ENCODE results near the gene CREG2.
A peak's percentile ranks its signal among the peaks of the same experiment; 100 is the strongest.
"Not testable (repeated sequence)": the region's sequence is repeated elsewhere in the genome, so short reads cannot be mapped to it uniquely, and the experiment has no call there.

CREG2 gene

GRCh38 chr2:101331202-101331601 lies 56.1 kb downstream of the CREG2 start:
- H3K9me3 Mint-ChIP-seq (ENCODE audit: low read depth) = no peaks in the 10 kb centered on the region
- H3K4me3 Mint-ChIP-seq = no peak overlapping the region
- H3K4me1 Mint-ChIP-seq (ENCODE audit: low read depth) = peaks cover 23% of the 10 kb centered on the region
- peak overlapping the region; percentile 89 for H3K27ac Mint-ChIP-seq
- no peaks in the 10 kb centered on the region for H3K27me3 Mint-ChIP-seq
- H3K36me3 Mint-ChIP-seq = no peaks in the 10 kb centered on the region

- no peaks in the 10 kb centered on the region for H3K36me3 Mint-ChIP-seq
- peaks cover 23% of the 10 kb centered on the region for H3K4me1 Mint-ChIP-seq (ENCODE audit: low read depth)
- H3K27ac Mint-ChIP-seq = peak overlapping the region; percentile 89
- H3K4me3 Mint-ChIP-seq = peak overlapping the region; percentile 14
- H3K27me3 Mint-ChIP-seq = no peaks in the 10 kb centered on the region
- no peaks in the 10 kb centered on the region for H3K9me3 Mint-ChIP-seq (ENCODE audit: low read depth)
Measured at GRCh38 chr2:101330253-101330933, 56.9 kb downstream of the CREG2 start.

- Mint-ChIP-seq H3K9me3 (ENCODE audit: low read depth) (peaks cover 4% of the 10 kb centered on the region), H3K36me3 (no peaks in the 10 kb centered on the region), H3K27me3 (no peaks in the 10 kb centered on the region), H3K4me1 (ENCODE audit: low read depth) (peaks cover 27% of the 10 kb centered on the region), H3K27ac (no peak overlapping the region), H3K4me3 (peak overlapping the region; percentile 38)
Measured at GRCh38 chr2:101329026-101329425, 58.3 kb downstream of the CREG2 start.

- no peaks in the 10 kb centered on the region for H3K27me3 Mint-ChIP-seq
- H3K4me3 Mint-ChIP-seq = no peak overlapping the region
- no peaks in the 10 kb centered on the region for H3K36me3 Mint-ChIP-seq
- peaks cover 26% of the 10 kb centered on the region for H3K4me1 Mint-ChIP-seq (ENCODE audit: low read depth)
- no peak overlapping the region for H3K27ac Mint-ChIP-seq
- H3K9me3 Mint-ChIP-seq (ENCODE audit: low read depth) = peaks cover 4% of the 10 kb centered on the region
Measured at GRCh38 chr2:101328474-101329007, 58.8 kb downstream of the CREG2 start.

- Mint-ChIP-seq H3K4me3 (no peak overlapping the region), H3K9me3 (ENCODE audit: low read depth) (peaks cover 4% of the 10 kb centered on the region), H3K27ac (no peak overlapping the region), H3K27me3 (no peaks in the 10 kb centered on the region), H3K36me3 (no peaks in the 10 kb centered on the region), H3K4me1 (ENCODE audit: low read depth) (peaks cover 23% of the 10 kb centered on the region)
Measured at GRCh38 chr2:101327863-101328394, 59.4 kb downstream of the CREG2 start.

DNA sequence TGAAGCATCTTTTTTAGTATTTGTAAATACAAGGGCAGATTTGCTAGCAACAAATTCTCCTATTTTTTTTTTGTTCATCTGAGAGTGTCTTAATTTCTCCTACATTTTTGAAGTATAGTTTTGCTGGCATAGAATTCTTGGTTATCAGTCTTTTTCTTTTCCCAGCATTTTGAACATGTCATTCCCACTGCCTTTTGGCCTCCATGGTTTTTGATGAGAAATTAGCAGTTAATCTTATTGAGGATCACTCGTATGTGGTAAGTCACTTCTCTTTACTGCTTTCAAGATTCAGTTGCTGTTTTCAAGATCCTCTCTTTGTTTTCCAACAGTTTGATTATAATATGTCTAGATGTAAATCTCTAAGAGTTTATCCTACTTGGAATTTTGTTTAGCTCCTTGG lies 61.9 kb downstream of the CREG2 start:
- H3K9me3 Mint-ChIP-seq (ENCODE audit: low read depth) = peaks cover 4% of the 10 kb centered on the region
- peaks cover 12% of the 10 kb centered on the region for H3K4me1 Mint-ChIP-seq (ENCODE audit: low read depth)
- H3K27me3 Mint-ChIP-seq = no peaks in the 10 kb centered on the region
- H3K4me3 Mint-ChIP-seq = no peak overlapping the region
- no peak overlapping the region for H3K27ac Mint-ChIP-seq
- H3K36me3 Mint-ChIP-seq = no peaks in the 10 kb centered on the region

DNA sequence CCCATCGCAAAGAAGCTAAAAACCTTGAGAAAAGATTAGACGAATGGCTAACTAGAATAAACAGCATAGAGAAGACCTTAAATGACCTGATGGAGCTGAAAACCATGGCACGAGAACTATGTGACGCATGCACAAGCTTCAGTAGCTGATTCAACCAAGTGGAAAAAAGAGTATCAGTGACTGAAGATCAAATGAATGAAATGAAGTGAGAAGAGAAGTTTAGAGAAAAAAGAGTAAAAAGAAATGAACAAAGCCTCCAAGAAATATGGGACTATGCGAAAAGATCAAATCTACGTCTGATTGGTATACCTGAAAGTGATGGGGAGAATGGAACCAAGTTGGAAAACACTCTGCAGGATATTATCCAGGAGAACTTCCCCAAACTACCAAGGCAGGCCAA lies 70.7 kb downstream of the CREG2 start:
- not testable (repeated sequence) for H3K4me3 Mint-ChIP-seq, H3K27me3 Mint-ChIP-seq

GRCh38 chr2:101311696-101312017 lies 75.6 kb downstream of the CREG2 start:
- H3K4me3 Mint-ChIP-seq = peak overlapping the region; percentile 74
- no peaks in the 10 kb centered on the region for H3K9me3 Mint-ChIP-seq (ENCODE audit: low read depth)

More for the DNA sequence above, 70.7 kb downstream of the CREG2 start:
- not testable (repeated sequence) for H3K9me3 Mint-ChIP-seq (ENCODE audit: low read depth); H3K27ac Mint-ChIP-seq; H3K36me3 Mint-ChIP-seq
- H3K4me1 Mint-ChIP-seq (ENCODE audit: low read depth) = peaks cover 29% of the 10 kb centered on the region

GRCh38 chr2:101310834-101311695 lies 76.2 kb downstream of the CREG2 start:
- Mint-ChIP-seq H3K4me3 (peak overlapping the region; percentile 74), H3K4me1 (ENCODE audit: low read depth) (peaks cover 58% of the 10 kb centered on the region), H3K36me3 (no peaks in the 10 kb centered on the region), H3K27me3 (no peaks in the 10 kb centered on the region), H3K9me3 (ENCODE audit: low read depth) (no peaks in the 10 kb centered on the region), H3K27ac (peak overlapping the region; percentile 82)

More at GRCh38 chr2:101311696-101312017, 75.6 kb downstream of the CREG2 start:
- Mint-ChIP-seq H3K27me3 (no peaks in the 10 kb centered on the region), H3K36me3 (no peaks in the 10 kb centered on the region), H3K27ac (peak overlapping the region; percentile 82), H3K4me1 (ENCODE audit: low read depth) (peaks cover 59% of the 10 kb centered on the region)

- Mint-ChIP-seq H3K9me3 (ENCODE audit: low read depth) (no peaks in the 10 kb centered on the region), H3K4me1 (ENCODE audit: low read depth) (peaks cover 58% of the 10 kb centered on the region), H3K27me3 (no peaks in the 10 kb centered on the region), H3K4me3 (peak overlapping the region; percentile 74), H3K36me3 (peaks cover 3% of the 10 kb centered on the region), H3K27ac (peak overlapping the region; percentile 82)
Measured at GRCh38 chr2:101310090-101310833, 77.0 kb downstream of the CREG2 start.

DNA sequence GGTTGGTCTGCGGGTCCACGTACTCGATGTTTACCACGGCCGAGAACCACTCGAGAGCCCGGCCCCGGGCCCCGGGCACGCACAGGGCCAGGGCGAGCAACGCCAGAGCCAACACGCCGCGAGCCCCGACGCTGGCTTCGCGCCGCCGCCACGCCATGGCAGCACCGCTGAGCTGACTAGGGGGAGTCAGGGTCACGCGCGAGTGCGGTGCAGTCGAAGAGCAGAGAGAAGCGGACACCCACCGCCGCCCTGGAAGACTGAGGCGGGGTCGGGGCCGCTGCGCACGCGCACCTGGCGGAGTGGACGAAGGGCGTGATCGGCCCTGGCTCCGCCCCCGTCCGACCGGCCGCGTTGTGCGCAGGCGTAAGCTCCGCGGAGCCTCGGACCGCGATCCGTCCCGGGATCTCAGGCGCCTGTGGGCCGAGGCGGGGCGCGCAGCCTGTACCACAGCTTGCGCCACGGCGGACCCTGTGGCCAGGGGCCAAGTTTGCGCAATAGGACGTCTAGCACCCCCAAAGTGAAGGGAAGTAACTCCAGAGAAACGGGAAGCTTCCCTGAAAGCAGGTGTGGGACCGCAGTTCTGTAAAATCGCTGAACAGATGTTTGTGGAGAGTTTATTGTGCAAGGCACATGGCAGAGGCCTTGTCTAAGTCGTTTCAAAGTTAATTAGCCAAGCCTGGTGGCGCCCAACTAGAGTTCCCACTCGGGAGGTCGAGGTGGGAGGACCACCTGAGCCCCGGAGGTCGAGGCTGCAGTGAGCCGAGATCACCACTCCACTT lies 78.7 kb downstream of the CREG2 start, which contains the start of gene RNF149:
RNF149 (minus strand) TSS at position 270 of the 779 bp plus-strand sequence; CDS start at position 157, 113 bp downstream.
- peak within 1 kb of the TSS; percentile 96 for H3K27ac Mint-ChIP-seq
- no peaks in the 10 kb centered on the region for H3K9me3 Mint-ChIP-seq (ENCODE audit: low read depth)
- peaks cover 71% of the 10 kb centered on the region for H3K4me1 Mint-ChIP-seq (ENCODE audit: low read depth)
- no peaks in the 10 kb centered on the region for H3K27me3 Mint-ChIP-seq
- peak within 1 kb of the TSS; percentile 92 for H3K4me3 Mint-ChIP-seq
- peaks cover 3% of the 10 kb centered on the region for H3K36me3 Mint-ChIP-seq

- Mint-ChIP-seq H3K27me3 (no peaks in the 10 kb centered on the region), H3K4me1 (ENCODE audit: low read depth) (peaks cover 73% of the 10 kb centered on the region), H3K9me3 (ENCODE audit: low read depth) (no peaks in the 10 kb centered on the region), H3K4me3 (peak overlapping the region; percentile 92), H3K36me3 (peaks cover 3% of the 10 kb centered on the region), H3K27ac (peak overlapping the region; percentile 96)
Measured at GRCh38 chr2:101307950-101308431, 79.3 kb downstream of the CREG2 start.

DNA sequence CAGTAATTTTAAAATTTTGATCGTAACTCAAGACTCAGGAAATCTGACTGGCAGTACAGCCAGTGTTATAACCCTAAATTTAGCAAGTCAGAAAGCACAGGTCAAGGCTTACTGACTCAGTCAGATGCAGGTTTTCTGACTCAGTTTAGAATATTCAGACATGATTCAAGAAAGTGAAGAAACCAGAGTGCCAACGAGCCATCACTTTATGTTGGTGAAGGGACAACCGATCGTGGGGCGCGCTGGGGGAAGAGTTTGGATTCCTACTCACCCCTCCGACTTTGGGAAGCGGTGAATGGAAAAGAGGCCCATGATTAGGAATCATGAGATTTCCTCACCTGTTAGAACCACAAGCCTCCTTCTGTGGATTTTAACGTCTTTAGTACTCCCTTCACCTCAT lies 79.8 kb downstream of the CREG2 start:
- Mint-ChIP-seq H3K27ac (peak overlapping the region; percentile 96), H3K36me3 (peaks cover 3% of the 10 kb centered on the region), H3K27me3 (no peaks in the 10 kb centered on the region), H3K4me3 (peak overlapping the region; percentile 92), H3K9me3 (ENCODE audit: low read depth) (no peaks in the 10 kb centered on the region), H3K4me1 (ENCODE audit: low read depth) (peaks cover 75% of the 10 kb centered on the region)

DNA sequence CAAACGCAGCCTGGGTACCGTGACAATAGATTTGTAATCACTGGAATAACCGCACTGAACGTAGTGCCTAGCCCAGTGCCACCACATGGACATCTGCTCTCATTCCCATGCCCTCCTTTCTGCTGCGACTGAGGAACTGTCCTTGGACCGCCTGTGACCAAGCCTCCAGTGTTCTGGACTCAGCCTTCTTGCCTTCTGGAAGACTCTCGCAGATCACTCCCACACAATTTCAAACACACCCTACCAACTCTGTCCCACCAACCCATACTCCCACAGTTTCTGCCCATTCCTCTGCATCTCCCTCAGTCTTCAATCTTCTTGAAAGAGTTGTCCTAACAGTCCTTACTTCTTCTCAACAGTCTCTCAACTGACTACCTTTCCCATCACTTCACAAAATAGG lies 80.9 kb downstream of the CREG2 start:
- peaks cover 7% of the 10 kb centered on the region for H3K36me3 Mint-ChIP-seq
- H3K9me3 Mint-ChIP-seq (ENCODE audit: low read depth) = no peaks in the 10 kb centered on the region
- peak overlapping the region; percentile 96 for H3K27ac Mint-ChIP-seq
- peak overlapping the region; percentile 92 for H3K4me3 Mint-ChIP-seq
- no peaks in the 10 kb centered on the region for H3K27me3 Mint-ChIP-seq
- H3K4me1 Mint-ChIP-seq (ENCODE audit: low read depth) = peaks cover 76% of the 10 kb centered on the region

Measured in activated naive CD8-positive, alpha-beta T cell (primary cell).